GM12801 (cell line): ENCODE results near the gene GLYATL3.

Source experiments
- CTCF ChIP-seq: IDR thresholded peaks from one replicate; pipeline ENCODE4 v1.5.1; 2011; ENCODE audit warnings: control low read depth; ENCODE audit not compliant: insufficient read length; ENCODE audit errors: extremely low read depth

The GLYATL3 gene

DNA sequence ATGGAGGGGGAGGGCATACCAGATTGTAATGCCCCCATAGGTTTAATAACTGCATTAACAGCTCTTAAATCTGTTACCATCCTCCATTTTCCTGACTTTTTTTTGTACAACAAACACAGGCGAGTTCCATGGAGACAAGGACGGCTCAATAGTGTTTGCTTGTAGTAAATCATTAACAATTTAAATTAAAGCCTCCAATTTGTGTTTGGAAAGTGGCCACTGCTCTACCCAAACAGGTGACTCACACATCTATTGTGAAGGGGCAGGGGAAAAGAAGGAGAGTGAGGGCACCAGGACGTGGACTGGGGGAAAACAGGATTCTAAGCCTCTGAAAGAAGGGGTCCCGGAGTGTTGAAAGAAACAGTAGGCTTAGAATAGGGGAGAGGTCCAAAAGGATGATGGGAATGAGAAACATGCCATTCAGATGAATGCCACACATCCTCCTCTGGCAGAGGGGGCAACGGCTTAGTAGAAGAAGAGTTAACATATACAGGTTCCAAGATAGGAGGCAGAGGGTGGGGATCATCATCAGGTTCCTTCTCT lies 6.9 kb downstream of the GLYATL3 start:
- no peak for TF ChIP-seq CTCF

DNA sequence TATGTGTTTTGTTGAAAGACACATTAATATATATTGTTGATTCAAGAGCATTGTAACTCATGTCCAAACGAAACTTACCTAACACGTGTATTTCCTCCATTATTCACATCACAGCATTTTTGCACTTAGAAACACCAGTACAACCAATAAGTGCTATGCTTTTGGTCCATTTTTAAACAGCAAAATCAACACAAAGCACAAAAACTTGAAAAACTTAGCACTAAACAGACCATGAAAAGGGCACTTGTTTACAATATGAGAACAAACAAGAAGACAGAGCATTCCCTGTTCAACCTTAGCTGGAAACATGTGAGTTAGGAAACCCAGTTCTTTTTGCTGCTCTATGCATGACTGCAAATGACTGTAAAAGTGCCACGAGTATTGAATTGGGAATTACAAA lies 9.6 kb downstream of the GLYATL3 start:
- TF ChIP-seq CTCF: no peak

GRCh38 chr6:49513153-49513989 lies 13.6 kb downstream of the GLYATL3 start:
- no peak for TF ChIP-seq CTCF

GRCh38 chr6:49514571-49515484 lies 15.1 kb downstream of the GLYATL3 start:
- TF ChIP-seq CTCF: no peak

DNA sequence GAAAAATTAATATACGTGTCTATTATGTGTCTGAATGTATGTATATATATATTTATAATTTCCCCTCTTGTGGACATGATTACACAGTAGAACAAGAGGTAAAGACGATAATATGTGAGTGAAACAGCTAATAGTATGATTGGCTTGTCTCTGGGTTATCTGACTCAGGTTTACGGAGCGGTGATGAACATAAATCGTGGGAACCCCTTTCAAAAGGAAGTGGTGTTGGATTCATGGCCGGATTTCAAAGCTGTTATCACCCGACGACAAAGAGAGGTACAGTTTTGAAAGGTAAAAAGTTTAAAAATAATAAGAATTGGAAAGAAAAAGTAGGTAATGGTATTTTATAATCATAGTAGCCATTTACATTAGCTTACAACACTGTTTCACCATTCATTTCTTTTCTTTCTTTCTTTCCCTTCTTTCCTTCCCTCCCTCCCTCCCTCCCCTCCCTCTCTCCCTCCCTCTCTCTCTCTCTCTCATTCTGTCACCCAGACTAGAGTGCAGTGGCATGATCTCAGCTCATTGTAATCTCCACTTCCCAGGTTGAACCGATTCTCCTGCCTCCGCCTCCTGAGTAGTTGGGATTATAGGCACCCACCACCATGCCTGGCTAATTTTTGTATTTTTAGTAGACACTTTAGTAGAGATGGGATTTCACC lies 15.9 kb downstream of the GLYATL3 start:
- TF ChIP-seq CTCF: no peak

DNA sequence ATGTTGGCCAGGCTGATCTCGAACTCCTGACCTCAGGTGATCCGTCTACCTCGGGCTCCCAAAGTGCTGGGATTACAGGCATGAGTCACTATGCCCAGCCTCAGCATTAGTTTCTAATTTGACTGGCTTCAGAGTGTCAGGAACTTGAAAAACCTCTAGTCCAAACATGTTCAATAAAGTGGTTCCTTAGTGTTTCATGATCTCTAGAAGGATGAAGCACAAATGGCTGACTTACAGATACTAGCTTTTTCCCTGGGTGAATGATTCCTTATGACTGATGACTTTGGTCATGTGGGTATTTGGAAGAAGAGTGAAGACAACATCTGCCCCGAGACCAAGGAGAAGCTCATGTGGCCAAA lies 16.4 kb downstream of the GLYATL3 start:
- TF ChIP-seq CTCF: no peak

DNA sequence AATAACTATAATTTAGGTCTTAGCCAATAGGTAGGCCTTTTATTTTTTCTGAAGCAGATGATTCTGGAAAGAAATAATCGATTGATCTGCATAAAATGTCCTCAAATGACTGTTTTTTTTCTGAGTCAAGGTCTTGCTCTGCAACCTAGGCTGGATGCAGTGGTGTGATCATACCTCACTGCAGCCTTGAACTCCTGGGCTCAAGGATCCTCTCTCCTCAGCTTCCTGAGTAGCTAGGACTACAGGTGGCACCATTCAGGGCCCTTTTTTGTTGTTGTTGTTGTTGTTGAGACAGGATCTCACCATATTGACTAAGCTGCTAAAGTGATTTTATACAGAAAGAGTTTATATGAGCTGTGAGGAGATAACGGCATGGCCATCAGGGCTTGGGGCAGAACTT lies 18.2 kb downstream of the GLYATL3 start:
- no peak for TF ChIP-seq CTCF
